ENCODE measurements around the gene STIMATE. TPM values are rescaled to one million over a fixed set of nuclear protein-coding genes. Genes with fewer than 3 reads are reported as not detected.

STIMATE gene
- total RNA-seq, 2 donors from 2014 or later = 20.3 to 23.7 TPM

- no peaks in the 10 kb centered on the region for H3K27me3 ChIP-seq (ENCODE audit: control insufficient read depth, insufficient read depth, low read length, poor library complexity, severe bottlenecking)
- H3K9me3 Mint-ChIP-seq = no peaks in the 10 kb centered on the region
- no peak overlapping the region for H3K4me3 Mint-ChIP-seq
- H3K4me3 ChIP-seq (ENCODE audit: low read length) = no peak overlapping the region
- no peaks in the 10 kb centered on the region for H3K4me1 Mint-ChIP-seq
- H3K27me3 Mint-ChIP-seq (ENCODE audit: insufficient read depth) = peaks cover 12% of the 10 kb centered on the region
- no peak overlapping the region for H3K27ac ChIP-seq (ENCODE audit: low read depth, low read length)
- H3K4me1 ChIP-seq (ENCODE audit: control insufficient read depth, insufficient read depth, low read length) = no peaks in the 10 kb centered on the region
- H3K9me3 ChIP-seq (ENCODE audit: control insufficient read depth, low read length) = no peaks in the 10 kb centered on the region
- H3K36me3 ChIP-seq (ENCODE audit: control insufficient read depth, insufficient read depth, low read length) = no peaks in the 10 kb centered on the region
- TF ChIP-seq CTCF (conservative IDR thresholded peaks at IDR 0.05) = no peak
- no peak for DNase-seq
- no peak overlapping the region for H3K9ac ChIP-seq (ENCODE audit: extremely low read depth, low read length, poor library complexity, severe bottlenecking)
- no peaks in the 10 kb centered on the region for H3K36me3 Mint-ChIP-seq (ENCODE audit: low read depth)
- WGBS, 2 experiments (ENCODE audit: insufficient coverage in 1 of 2, insufficient read length in 1 of 2) = 78% methylated on average over 2 of the region's 2 CpGs
- no peak overlapping the region for H3K27ac Mint-ChIP-seq
Measured at GRCh38 chr3:52809149-52809548, 88.2 kb downstream of the STIMATE start.

- Mint-ChIP-seq H3K36me3 (ENCODE audit: low read depth) (no peaks in the 10 kb centered on the region), H3K27ac (no peak overlapping the region)
- no peak for TF ChIP-seq CTCF (conservative IDR thresholded peaks at IDR 0.05)
Measured at GRCh38 chr3:52805270-52806039, 91.9 kb downstream of the STIMATE start.

GRCh38 chr3:52801839-52802238 is 95.5 kb downstream of the STIMATE start:
- H3K36me3 Mint-ChIP-seq (ENCODE audit: low read depth) = no peaks in the 10 kb centered on the region
- TF ChIP-seq CTCF (conservative IDR thresholded peaks at IDR 0.05) = no peak
- H3K4me1 ChIP-seq (ENCODE audit: control insufficient read depth, insufficient read depth, low read length) = no peaks in the 10 kb centered on the region
- H3K4me3 Mint-ChIP-seq = no peak overlapping the region
- H3K27ac ChIP-seq (ENCODE audit: low read depth, low read length) = no peak overlapping the region
- H3K27me3 ChIP-seq (ENCODE audit: control insufficient read depth, insufficient read depth, low read length, poor library complexity, severe bottlenecking) = no peaks in the 10 kb centered on the region
- DNase-seq = no peak
- H3K9me3 Mint-ChIP-seq = no peaks in the 10 kb centered on the region
- no peak overlapping the region for H3K9ac ChIP-seq (ENCODE audit: extremely low read depth, low read length, poor library complexity, severe bottlenecking)
- no peaks in the 10 kb centered on the region for H3K36me3 ChIP-seq (ENCODE audit: control insufficient read depth, insufficient read depth, low read length)
- WGBS, 2 experiments (ENCODE audit: insufficient coverage in 1 of 2, insufficient read length in 1 of 2) = 91 to 95% methylated on average over 5 of the region's 5 CpGs
- no peaks in the 10 kb centered on the region for H3K4me1 Mint-ChIP-seq
- no peaks in the 10 kb centered on the region for H3K27me3 Mint-ChIP-seq (ENCODE audit: insufficient read depth)
- H3K27ac Mint-ChIP-seq = no peak overlapping the region
- no peaks in the 10 kb centered on the region for H3K9me3 ChIP-seq (ENCODE audit: control insufficient read depth, low read length)
- H3K4me3 ChIP-seq (ENCODE audit: low read length) = no peak overlapping the region

More at GRCh38 chr3:52805270-52806039, 91.9 kb downstream of the STIMATE start:
- Histone ChIP-seq H3K36me3 (ENCODE audit: control insufficient read depth, insufficient read depth, low read length) (no peaks in the 10 kb centered on the region), H3K9ac (ENCODE audit: extremely low read depth, low read length, poor library complexity, severe bottlenecking) (no peak overlapping the region), H3K27me3 (ENCODE audit: control insufficient read depth, insufficient read depth, low read length, poor library complexity, severe bottlenecking) (no peaks in the 10 kb centered on the region), H3K4me3 (ENCODE audit: low read length) (no peak overlapping the region), H3K9me3 (ENCODE audit: control insufficient read depth, low read length) (no peaks in the 10 kb centered on the region), H3K27ac (ENCODE audit: low read depth, low read length) (no peak overlapping the region), H3K4me1 (ENCODE audit: control insufficient read depth, insufficient read depth, low read length) (no peaks in the 10 kb centered on the region)
- Mint-ChIP-seq H3K4me1 (no peaks in the 10 kb centered on the region), H3K9me3 (no peaks in the 10 kb centered on the region), H3K27me3 (ENCODE audit: insufficient read depth) (peaks cover 10% of the 10 kb centered on the region), H3K4me3 (no peak overlapping the region)
- DNase-seq = no peak
- WGBS, 2 experiments (ENCODE audit: insufficient coverage in 1 of 2, insufficient read length in 1 of 2) = 88 to 95% methylated on average over 7 to 19 of the region's 19 CpGs
